GM19463 (cell line): ENCODE results near the gene DCST1.

Experiments
- ATAC-seq: cut with Tn5 transposase; IDR thresholded peaks from one replicate; pipeline ENCODE4 v1.9.1; 2021; ENCODE audit warnings: mild to moderate bottlenecking, moderate library complexity; ENCODE audit not compliant: unreplicated experiment

Gene DCST1

DNA sequence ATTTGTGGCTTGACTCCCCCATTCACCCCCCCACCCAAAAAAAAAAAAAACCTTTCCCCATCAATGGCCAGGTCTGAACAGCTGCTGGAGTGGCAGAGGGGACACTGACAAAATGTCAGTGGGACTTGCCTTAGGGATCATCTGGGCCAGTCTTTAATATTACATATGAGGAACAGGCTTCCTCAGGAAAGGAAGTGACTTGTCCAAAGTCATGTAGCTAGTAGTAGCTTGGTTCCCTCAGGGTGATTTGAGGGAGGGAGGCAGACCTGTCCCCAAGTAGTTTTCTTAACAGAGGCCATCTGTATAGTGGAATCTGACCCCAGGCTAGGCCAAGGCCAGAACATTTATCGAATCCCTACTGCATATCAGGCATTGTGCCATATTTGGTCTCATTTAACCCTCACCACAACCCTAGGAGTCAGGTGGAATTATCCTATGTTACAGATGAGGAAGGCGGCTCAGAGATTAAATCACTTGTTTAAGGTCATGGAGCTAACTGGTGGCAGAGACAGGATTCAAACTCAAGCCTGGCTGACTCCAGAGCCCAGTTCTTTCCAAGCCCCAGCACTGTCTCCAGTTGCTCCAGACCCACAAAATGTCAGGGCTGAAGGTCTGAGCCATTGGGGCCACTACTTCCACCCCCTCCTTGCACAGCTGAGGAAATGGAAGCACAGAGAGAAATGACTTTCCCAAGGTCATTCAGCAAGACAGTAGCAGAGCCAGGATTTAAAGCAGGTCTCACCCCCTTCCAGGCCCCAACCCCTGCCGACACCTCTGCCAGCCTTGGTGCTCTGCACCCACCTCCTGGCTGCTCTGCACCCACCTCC lies 20.6 kb upstream of the DCST1 start:
- no peak for ATAC-seq

GRCh38 chr1:155013632-155014031 lies 20.0 kb upstream of the DCST1 start:
- no peak for ATAC-seq

GRCh38 chr1:155014709-155015508 lies 18.7 kb upstream of the DCST1 start:
- ATAC-seq: no peak

DNA sequence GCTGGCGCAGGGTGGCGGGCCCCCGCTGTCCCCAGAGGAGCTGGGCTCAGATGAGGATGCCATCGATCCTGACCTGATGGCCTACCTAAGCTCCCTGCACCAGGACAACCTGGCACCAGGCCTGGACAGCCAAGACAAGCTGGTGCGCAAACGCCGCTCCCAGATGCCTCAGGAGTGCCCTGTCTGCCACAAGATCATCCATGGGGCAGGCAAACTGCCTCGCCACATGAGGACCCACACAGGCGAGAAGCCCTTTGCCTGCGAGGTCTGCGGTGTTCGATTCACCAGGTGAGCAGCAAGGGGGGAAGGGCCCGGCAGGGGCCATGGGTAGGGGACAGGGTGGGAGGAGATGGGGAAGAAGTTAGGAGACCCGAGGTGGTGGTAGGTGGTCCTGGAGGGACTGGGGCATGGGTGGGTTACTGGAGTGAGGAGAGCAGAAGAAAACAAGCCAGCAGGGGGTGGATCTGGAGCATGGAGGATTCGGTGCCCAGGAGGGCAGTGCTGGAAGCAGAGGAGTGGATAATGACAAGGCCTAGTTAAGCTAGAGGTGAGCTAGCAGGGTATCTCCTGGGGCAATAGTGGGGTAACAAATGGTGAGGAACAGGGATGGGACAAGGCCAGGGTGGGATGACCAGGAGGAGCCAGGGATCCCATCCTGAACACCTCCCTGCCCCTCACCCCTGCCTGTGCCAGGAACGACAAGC lies 17.9 kb upstream of the DCST1 start:
- no peak for ATAC-seq

DNA sequence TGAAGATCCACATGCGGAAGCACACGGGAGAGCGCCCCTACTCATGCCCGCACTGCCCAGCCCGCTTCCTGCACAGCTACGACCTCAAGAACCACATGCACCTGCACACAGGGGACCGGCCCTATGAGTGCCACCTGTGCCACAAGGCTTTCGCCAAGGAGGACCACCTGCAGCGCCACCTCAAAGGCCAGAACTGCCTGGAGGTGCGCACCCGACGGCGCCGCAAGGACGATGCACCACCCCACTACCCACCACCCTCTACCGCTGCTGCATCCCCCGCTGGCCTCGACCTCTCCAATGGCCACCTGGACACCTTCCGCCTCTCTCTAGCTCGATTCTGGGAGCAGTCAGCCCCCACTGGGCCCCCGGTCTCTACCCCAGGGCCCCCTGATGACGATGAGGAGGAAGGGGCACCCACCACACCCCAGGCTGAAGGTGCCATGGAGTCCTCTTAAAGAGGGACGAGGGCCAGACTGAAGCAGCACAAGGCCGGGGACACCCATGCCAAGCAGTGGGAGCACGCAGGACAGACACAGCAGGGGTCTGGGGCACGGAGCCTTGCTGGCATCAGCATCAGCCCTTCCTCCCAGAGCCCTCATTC lies 17.3 kb upstream of the DCST1 start:
- ATAC-seq: no peak

GRCh38 chr1:155017041-155017945 lies 16.3 kb upstream of the DCST1 start:
- ATAC-seq: peak; percentile 74

GRCh38 chr1:155017946-155018316 lies 15.7 kb upstream of the DCST1 start:
- ATAC-seq: no peak

DNA sequence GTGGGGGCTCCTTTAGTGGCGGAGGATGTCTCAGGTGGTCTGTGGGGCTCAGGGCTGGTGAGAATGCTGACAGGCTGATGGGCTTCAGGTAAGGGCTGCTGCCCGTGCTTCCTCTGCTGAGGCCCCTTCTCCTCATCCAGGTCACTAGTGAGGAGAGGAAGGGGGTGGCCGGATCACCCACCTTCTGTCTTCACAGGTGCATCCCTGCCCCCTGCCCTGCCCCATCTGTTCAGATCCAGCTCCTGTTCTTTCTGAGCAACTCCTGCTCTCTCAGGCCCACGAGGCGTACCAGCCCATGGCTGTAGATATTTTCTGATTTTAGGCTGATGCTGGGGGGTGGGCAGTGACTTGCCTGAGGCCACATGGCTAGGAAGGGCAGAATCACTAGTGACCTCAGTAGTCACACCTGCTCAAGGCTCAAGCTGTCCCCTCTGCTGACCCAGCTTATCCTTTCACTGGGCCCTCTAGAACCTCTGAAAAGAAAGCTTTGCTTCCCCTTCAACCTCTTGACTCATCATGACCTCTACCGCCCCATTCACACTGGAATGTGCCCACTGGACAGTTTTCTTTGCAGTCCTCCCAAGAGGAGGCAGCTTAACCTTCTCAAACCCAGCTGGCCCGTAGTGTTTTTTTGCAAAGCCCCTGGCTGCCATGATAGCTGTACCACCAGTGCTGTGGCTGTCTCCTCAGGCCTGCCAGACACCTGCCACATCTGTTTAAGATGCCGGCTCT lies 14.8 kb upstream of the DCST1 start:
- no peak for ATAC-seq

DNA sequence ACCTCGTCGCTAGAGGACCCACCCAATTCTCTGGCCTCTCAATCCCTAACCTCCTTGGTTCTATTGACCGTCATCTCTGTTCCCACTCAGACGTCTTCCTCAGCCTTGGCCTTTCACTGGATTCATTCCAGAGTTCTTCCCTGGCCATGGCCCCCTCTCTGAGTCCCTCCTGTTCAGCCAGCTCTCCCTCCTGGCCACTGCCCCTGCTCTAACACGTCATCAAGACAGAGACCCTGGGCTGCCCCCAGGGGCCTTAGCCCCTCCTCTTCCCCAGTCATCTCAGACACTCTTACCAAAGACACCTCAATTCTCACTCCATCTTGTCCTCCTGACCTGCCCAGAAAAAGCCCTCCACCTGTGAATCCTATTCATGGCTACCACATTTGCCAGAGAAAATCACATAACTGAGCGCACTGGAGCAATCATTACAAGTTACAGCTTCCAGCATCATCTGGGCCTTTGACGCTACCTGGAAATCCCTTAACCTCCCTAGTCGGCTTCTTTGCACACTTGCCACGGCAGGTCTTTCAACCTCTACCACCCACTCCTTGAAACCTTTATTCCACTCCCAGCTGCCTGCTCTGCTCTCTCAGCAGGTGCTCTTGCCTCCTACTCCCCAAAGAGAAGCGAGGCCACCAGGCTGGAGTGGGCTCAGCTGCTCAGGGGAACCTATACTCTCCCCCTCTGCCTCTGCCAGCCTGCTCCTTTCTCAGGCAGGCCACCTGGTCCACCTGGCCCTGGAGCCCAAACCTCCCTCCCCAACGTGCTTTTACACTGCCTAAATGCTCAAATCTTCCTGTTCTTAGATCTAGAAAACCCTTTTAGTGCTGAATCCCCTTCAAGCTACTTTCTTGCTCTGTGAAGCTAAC lies 14.0 kb upstream of the DCST1 start:
- ATAC-seq: no peak

DNA sequence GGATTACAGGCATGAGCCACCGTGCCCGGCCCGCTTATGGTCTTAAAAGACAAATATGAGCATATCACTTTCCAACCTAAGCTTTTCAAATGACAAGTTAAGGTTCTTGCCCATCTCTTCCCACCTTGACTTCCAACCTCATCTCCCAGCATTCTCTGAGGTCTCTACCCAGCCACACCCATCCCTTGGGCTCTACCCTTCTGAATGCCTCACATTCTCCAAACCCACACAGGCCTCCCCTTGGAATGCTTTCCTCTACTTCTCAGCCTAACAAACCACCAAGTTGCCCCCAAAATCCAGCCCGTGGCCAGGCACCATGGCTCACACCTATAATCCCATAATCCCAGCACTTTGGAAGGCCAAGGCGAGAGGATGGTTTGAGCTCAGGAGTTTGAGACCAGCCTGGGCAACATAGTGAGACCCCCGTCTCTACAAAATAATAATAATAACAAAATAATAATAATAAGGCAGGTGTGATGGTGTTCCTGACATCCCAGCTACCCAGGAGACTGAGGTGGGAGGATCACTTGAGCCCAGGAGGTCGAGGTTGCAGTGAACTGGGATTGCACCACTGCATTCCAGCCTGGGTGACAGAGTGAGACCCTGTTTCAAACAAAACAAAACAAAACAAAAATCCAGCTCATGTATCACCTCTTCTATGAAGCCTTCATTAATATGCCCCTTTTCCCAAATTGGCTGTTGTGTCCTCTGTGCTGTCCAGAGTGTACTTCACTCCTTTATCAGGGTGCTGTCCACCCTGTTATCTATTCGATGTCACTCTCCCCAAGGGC lies 11.3 kb upstream of the DCST1 start:
- no peak for ATAC-seq

DNA sequence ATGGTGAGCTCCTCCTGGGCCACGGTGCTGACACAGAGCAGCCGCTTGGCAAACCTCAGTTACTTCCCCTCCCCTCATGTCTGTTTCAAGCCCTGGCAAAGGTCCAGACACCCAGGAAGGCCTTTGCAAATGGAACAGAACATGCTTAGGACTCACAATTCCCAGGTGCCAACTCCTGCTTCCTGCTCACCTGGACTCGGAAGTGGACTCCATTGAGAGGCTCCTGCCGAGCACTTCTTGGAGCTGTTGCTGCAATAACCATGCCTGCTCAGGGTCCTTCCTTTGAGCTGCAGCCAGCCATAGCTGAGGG lies 10.7 kb upstream of the DCST1 start:
- no peak for ATAC-seq

GRCh38 chr1:155023627-155024026 lies 10.0 kb upstream of the DCST1 start:
- no peak for ATAC-seq

- ATAC-seq: no peak
These were observed 9.3 kb upstream of the DCST1 start for GRCh38 chr1:155024315-155024714.

- ATAC-seq: no peak
These were observed 7.5 kb upstream of the DCST1 start for GRCh38 chr1:155026154-155026553.

- no peak for ATAC-seq
These were observed 7.0 kb upstream of the DCST1 start for GRCh38 chr1:155026588-155026987.

DNA sequence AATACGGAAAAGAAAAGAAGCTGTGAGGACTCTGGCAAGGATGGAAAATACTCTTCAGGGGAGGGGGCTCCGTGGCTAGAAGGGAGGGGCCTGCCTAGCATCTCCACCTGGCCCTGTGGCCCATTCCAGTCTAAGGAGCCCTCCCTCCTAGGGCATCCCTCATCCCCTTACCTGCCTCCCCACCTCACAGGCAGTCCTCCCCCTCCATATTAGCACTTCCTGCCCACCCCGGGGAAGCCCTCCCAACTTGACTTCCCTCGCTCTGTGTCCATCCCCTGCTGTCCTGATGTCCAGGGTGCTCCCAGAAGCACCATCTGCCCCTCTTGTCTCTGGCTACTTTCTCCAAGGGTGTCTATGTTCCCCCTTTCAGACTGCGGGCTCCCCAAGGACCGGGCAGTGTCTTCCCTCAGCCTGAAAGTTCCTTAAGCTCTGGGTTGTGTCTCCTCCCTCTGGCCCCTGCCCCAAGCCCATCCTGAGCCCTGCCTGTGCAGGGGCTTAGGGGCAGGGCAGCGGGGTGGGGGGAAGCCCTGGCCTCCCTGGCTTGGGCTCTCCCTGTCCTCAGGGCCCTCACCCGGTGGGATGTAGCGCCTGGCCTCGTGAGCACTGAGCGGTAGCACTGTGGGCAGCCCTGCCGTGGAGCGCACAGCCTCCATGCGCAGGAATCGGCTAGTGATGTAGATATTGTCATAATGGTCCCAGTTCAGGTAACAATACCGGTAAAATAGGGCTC lies 3.9 kb upstream of the DCST1 start:
- ATAC-seq: no peak

- ATAC-seq: no peak
These were observed 3.3 kb upstream of the DCST1 start for GRCh38 chr1:155030243-155030795.
